Measurements from ENCODE around the gene MYZAP. TPM values are rescaled to one million over a fixed set of nuclear protein-coding genes. Genes with fewer than 3 reads are reported as not detected.

The MYZAP gene
- total RNA-seq, 1 experiment from 2014 or later: 6.5 TPM

- DNase-seq (ENCODE audit: low spot score): no peak
These were observed 29.4 kb upstream of the MYZAP start for GRCh38 chr15:57562196-57562769.

GRCh38 chr15:57563416-57563815 lies 28.3 kb upstream of the MYZAP start:
- DNase-seq (ENCODE audit: low spot score): no peak

GRCh38 chr15:57565311-57565710 lies 26.4 kb upstream of the MYZAP start:
- DNase-seq (ENCODE audit: low spot score): peak; percentile 51

- DNase-seq (ENCODE audit: low spot score): peak; percentile 29
These were observed 24.9 kb upstream of the MYZAP start for GRCh38 chr15:57566834-57567233.

- DNase-seq (ENCODE audit: low spot score): no peak
These were observed 23.8 kb upstream of the MYZAP start for GRCh38 chr15:57567891-57568290.

- no peak for DNase-seq (ENCODE audit: low spot score)
These were observed 23.4 kb upstream of the MYZAP start for GRCh38 chr15:57568299-57568698.

GRCh38 chr15:57570340-57570739 lies 21.4 kb upstream of the MYZAP start:
- DNase-seq (ENCODE audit: low spot score): no peak

- DNase-seq (ENCODE audit: low spot score): no peak
These were observed 20.7 kb upstream of the MYZAP start for GRCh38 chr15:57570994-57571393.

GRCh38 chr15:57571725-57572124 lies 20.0 kb upstream of the MYZAP start:
- DNase-seq (ENCODE audit: low spot score): no peak

GRCh38 chr15:57572468-57572867 lies 19.2 kb upstream of the MYZAP start:
- no peak for DNase-seq (ENCODE audit: low spot score)

GRCh38 chr15:57573151-57573550 lies 18.6 kb upstream of the MYZAP start:
- DNase-seq (ENCODE audit: low spot score): no peak

GRCh38 chr15:57575363-57575762 lies 16.3 kb upstream of the MYZAP start:
- no peak for DNase-seq (ENCODE audit: low spot score)

GRCh38 chr15:57578288-57578900 lies 13.3 kb upstream of the MYZAP start:
- no peak for DNase-seq (ENCODE audit: low spot score)

GRCh38 chr15:57580428-57580827 lies 11.3 kb upstream of the MYZAP start:
- DNase-seq (ENCODE audit: low spot score): no peak

- DNase-seq (ENCODE audit: low spot score): no peak
These were observed 10.8 kb upstream of the MYZAP start for GRCh38 chr15:57580866-57581265.

GRCh38 chr15:57582090-57582489 lies 9.6 kb upstream of the MYZAP start:
- DNase-seq (ENCODE audit: low spot score): no peak

GRCh38 chr15:57583282-57583681 lies 8.4 kb upstream of the MYZAP start:
- DNase-seq (ENCODE audit: low spot score): no peak

GRCh38 chr15:57583720-57584119 lies 8.0 kb upstream of the MYZAP start:
- no peak for DNase-seq (ENCODE audit: low spot score)

GRCh38 chr15:57586661-57587424 lies 4.9 kb upstream of the MYZAP start:
- DNase-seq (ENCODE audit: low spot score): no peak

GRCh38 chr15:57589281-57589680 lies 2.4 kb upstream of the MYZAP start:
- DNase-seq (ENCODE audit: low spot score): no peak

GRCh38 chr15:57589754-57590153 lies 1.9 kb upstream of the MYZAP start:
- no peak for DNase-seq (ENCODE audit: low spot score)

- DNase-seq (ENCODE audit: low spot score): peak; percentile 58
These were observed 375 bp upstream of the MYZAP start for GRCh38 chr15:57591237-57591821.

GRCh38 chr15:57592426-57592825 lies 722 bp downstream of the MYZAP start:
- no peak for DNase-seq (ENCODE audit: low spot score)

All from HT-29 (cell line).